Measurements from ENCODE around the gene PHYKPL. TPM values are rescaled to one million over a fixed set of nuclear protein-coding genes. Genes with fewer than 3 reads are reported as not detected.

Gene PHYKPL
- total RNA-seq, 1 donor from 2014 or later, result 17.0 TPM

DNA sequence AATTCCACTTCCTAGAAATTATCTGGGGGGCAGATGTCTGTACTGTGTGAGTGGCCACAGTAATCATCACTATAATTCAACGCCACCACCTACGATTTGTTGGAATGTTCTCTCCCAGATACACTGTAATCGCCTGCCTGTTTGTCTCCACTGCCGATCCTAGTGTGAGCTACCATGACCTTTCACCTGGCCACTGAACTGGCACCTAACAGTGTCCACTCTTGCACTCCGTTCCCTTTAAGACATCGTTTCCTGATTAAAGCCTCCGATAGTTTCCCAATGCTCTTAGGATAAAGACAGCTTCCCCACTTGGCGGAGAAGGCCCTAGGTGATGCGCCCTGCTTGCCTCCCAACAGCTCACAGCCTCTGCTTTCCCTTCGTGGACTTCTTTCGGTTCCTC, 4.0 kb downstream of the PHYKPL start:
- DNase-seq (ENCODE audit: low read depth), result no peak
- no peak overlapping the region for H3K4me3 ChIP-seq (ENCODE audit: low read depth, low read length)
- TF ChIP-seq, protein P1, sequence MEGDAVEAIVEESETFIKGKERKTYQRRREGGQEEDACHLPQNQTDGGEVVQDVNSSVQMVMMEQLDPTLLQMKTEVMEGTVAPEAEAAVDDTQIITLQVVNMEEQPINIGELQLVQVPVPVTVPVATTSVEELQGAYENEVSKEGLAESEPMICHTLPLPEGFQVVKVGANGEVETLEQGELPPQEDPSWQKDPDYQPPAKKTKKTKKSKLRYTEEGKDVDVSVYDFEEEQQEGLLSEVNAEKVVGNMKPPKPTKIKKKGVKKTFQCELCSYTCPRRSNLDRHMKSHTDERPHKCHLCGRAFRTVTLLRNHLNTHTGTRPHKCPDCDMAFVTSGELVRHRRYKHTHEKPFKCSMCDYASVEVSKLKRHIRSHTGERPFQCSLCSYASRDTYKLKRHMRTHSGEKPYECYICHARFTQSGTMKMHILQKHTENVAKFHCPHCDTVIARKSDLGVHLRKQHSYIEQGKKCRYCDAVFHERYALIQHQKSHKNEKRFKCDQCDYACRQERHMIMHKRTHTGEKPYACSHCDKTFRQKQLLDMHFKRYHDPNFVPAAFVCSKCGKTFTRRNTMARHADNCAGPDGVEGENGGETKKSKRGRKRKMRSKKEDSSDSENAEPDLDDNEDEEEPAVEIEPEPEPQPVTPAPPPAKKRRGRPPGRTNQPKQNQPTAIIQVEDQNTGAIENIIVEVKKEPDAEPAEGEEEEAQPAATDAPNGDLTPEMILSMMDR (conservative IDR thresholded peaks at IDR 0.05; ENCODE audit: low read depth, low read length), result no peak

DNA sequence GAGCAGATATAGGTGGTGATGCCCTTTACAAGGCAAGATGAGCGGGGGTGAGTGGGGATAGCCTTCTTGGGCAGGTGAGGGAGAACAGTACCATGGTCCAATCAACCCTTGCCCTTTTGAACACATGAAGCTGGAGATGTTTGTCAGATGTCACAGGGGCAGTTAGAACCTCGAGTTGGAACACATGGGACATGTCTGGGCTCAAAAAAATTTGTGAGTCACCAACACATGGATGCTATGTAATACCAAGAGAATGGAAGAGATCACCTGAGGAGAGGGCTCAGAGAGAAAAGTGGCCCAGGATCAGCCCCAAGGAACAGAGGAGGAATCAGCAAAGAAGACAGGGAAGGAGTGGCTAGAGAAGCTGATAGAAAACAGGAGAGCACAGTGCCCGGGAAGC, 4.7 kb downstream of the PHYKPL start:
- TF ChIP-seq, protein P1 (conservative IDR thresholded peaks at IDR 0.05; ENCODE audit: low read depth, low read length), result no peak
- DNase-seq (ENCODE audit: low read depth), result no peak
- H3K4me3 ChIP-seq (ENCODE audit: low read depth, low read length), result no peak overlapping the region

DNA sequence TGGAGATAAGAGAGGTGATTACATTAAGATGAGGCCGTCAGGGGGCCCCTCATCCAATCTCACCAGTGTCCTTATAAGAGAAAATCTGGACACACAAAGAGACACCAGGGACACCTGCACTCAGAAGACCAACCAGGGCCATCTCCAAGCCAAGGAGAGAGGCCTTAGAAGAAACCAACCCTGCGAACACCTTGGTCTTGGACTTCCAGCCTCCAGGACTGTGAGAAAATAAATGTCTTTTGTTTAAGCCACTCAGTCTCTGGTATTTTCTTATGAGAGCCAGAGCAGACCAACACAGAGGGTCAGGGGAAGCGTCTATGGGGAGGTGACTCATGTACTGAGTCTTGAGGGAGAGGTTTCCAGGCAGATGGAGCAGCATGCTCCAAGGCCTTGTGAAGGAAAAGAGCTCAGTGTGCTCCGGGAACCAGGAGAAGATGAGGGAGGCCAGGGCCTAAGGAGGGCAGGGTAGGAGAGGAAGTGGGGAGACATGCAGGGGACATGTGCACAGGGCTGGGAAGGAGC, 5.4 kb downstream of the PHYKPL start:
- no peak overlapping the region for H3K4me3 ChIP-seq (ENCODE audit: low read depth, low read length)
- DNase-seq (ENCODE audit: low read depth), result no peak
- TF ChIP-seq, protein P1 (conservative IDR thresholded peaks at IDR 0.05; ENCODE audit: low read depth, low read length), result no peak

DNA sequence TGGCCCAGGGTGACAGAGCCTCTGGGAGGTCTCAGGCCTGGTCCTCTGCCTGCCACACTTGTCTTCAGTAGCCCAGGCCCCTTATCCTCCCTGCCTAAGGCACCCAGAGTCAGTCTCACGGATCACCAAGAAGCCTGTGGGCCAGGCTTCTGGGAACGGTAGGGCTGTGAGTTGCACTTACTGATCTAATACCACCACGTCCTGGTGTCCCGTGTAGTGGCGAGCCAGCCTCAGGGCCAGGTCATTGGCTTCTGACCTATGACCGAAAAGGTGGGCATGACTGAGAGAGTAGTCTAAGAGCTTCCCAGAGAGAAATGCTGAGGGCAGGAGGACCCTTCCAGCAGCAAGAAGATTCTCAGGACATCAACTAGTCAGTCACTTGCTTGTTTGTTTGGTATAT, 7.4 kb downstream of the PHYKPL start:
- no peak overlapping the region for H3K4me3 ChIP-seq (ENCODE audit: low read depth, low read length)
- TF ChIP-seq, protein P1 (conservative IDR thresholded peaks at IDR 0.05; ENCODE audit: low read depth, low read length), result no peak

DNA sequence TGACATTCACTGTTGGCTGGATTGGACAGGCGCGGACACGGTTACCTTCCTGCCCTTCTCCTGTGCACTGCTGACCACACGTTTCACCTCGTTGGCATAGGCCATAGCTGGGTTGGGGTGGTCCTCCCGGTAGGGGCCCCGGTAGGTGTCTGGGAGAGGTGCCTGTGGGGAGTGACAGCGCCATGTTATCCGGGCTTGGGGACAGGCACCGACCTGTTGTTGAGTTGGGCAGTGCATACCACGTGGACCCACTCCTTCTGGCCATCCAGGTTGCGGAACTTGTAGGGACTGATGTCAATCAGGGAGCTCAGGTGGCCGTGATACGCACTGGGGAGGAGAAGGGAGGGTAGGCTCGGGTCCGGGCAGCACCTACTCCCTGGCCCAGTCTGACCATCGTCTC, 8.2 kb downstream of the PHYKPL start:
- TF ChIP-seq, protein P1 (conservative IDR thresholded peaks at IDR 0.05; ENCODE audit: low read depth, low read length), result no peak
- DNase-seq (ENCODE audit: low read depth), result no peak
- no peak overlapping the region for H3K4me3 ChIP-seq (ENCODE audit: low read depth, low read length)

More for the DNA sequence above, 7.4 kb downstream of the PHYKPL start:
- no peak for DNase-seq (ENCODE audit: low read depth)

DNA sequence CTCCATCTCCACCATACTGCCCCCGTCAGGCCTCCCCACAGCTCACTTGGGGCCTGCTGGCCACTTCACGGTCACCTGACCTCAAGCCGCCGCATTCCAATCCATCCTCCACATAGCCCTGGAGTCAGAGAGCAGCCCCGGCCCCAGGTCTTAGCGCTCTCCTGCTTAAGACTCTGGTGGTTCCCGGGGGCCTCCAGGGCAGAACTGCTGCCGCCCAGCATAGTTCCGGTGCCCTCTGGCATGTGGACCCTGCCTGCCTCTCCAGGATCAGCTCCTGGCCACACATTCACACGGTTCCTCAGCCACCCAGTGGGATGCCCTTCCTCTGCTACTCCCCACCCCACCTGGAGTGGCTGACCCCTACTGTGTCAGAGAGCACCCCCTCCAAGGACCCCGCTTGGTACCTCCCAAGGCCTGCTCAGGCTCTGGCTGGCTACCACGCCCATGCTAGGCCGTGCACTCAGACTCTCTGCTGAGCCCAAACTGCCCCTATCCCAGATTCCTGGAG, 8.7 kb downstream of the PHYKPL start:
- H3K4me3 ChIP-seq (ENCODE audit: low read depth, low read length), result no peak overlapping the region
- TF ChIP-seq, protein P1 (conservative IDR thresholded peaks at IDR 0.05; ENCODE audit: low read depth, low read length), result no peak
- no peak for DNase-seq (ENCODE audit: low read depth)

DNA sequence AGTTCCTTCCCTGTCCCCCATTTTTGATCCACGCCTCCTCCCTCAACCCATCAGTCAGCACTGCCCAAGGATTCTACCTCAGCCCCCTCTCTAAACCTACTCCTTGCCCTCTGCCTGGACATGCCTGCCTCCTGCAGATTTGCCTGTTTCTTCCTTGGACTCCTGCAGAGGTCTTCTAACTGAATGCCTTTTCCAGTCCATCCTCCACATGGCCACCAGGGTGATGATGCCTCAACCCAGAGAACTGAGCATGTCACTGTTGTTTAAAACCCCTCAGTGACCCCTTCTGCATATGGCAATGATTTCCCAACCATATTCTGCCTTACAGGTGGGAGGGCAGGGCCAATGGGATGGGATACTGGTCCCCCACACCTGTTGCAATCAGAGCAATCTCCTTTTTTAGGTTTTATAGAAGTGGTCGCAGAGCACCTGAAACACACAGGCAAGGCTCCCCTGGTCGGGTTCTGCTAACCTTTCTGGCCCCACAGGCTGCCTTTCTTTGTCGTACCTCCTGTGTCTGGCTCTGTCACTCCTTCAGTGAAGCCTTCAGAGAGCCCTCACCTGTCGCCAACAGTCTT, 9.3 kb downstream of the PHYKPL start:
- DNase-seq (ENCODE audit: low read depth), result no peak
- no peak overlapping the region for H3K4me3 ChIP-seq (ENCODE audit: low read depth, low read length)
- TF ChIP-seq, protein P1 (conservative IDR thresholded peaks at IDR 0.05; ENCODE audit: low read depth, low read length), result no peak
